NCI-H1694 (cell line): ENCODE measurements around the gene ARHGAP45.

Source experiments
- DNase-seq: peaks from one replicate; lab custom pipeline; 2025; lab: John Stamatoyannopoulos, UW

The ARHGAP45 gene

DNA sequence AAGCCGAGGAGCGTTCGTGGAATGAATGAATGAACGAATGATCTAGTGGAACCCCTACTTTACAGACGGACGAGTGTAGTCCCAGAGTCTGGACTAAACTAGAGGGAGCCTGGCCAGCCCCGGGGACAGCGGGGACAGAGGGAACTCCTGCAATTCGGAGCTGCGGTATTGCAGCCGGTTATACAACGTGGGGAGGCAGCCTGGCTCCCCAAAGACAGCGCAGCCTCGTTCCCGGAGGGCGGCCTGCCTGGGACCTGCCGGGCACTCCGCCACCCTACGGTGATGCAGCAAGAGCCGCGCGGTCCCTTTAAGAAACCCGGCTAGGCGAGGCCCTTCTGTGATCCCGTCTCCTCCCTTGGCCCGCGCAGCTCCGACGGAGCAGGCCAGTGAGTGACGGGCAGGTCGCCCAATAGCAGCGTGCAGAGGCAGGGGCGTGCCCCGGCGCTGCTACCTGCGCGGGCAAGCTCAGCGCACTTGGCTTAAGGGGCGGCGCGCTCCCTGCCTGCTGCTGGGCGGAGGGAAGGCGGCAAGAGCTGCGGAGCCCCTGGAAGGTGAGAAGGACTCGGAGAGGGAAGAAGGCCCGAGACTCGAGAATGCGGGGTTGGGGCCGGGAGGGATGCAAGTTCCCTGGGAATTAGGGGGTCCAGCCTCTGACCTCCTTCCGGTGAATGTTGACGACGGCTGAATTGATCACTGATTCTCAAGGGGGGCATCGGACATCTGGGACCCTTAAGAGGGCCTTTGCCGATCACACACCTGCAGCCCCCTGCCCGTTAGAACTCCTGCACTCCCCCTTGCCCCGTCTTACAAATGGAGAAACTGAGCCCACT is 27.1 kb upstream of the ARHGAP45 start, which contains the start of gene ABCA7:
ABCA7 (plus strand) TSS at position 462 of the 830 bp plus-strand sequence. CDS start 1,255 bp downstream, outside the sequence.
- DNase-seq, result peak; percentile 91

DNA sequence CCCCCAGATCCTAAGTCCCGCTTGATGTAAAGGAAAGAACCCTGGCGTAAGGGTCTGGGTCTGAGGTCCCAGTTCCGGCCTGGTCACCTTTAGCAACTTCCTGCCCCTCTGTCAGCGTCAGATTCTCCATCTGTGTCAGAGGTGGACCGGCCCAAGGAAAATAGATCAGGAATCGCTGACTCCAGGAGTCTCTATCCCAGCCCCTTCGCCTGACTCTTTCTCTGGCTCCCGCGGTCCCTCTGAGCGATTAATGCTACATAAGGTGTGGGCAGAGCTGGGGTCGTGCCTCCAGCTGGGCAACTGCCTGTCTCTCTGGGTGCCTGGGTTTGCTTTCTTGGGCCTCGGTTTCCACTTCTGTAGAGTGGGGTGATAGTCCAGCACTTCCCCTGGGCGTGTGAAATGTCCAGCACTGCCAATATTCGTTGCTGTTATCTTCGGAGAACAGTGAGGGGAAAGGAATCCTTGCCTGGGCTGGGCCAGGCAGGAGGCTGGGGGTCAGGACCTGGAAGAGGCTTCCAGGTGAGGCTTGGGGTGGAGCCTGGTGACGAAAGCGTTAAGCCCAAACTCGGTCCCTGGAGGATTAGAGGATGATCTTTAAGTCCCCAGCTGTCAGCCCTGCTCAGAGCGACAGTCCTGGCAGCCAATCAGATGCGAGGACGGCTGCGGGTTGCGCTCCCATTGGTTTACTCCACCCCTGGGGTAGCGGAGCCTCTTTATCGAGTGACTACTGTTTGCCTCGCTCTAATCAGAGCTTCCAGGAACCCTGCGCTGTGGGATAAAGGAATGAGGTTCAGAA is 26.3 kb upstream of the ARHGAP45 start:
- peak; percentile 94 for DNase-seq

DNA sequence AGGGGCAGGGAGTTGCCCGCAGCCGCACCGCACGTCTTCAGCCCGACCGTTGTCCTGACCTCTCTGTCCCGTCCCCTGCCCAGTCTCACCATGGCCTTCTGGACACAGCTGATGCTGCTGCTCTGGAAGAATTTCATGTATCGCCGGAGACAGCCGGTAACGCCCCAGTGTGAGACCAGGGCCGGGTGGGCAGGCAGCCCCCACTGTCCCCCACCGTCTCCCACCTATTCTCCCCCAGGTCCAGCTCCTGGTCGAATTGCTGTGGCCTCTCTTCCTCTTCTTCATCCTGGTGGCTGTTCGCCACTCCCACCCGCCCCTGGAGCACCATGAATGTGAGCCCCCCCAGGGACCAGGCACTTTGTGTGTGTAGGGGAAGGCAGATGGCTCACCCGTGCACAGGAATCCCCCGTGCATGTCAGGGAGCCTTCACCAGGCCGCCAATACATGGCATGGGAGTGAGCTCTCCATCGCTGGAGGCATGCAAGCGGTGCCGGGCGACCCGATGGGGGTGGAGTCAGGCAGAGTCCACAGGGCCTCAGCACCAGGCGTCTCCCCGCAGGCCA is 25.6 kb upstream of the ARHGAP45 start:
- no peak for DNase-seq

DNA sequence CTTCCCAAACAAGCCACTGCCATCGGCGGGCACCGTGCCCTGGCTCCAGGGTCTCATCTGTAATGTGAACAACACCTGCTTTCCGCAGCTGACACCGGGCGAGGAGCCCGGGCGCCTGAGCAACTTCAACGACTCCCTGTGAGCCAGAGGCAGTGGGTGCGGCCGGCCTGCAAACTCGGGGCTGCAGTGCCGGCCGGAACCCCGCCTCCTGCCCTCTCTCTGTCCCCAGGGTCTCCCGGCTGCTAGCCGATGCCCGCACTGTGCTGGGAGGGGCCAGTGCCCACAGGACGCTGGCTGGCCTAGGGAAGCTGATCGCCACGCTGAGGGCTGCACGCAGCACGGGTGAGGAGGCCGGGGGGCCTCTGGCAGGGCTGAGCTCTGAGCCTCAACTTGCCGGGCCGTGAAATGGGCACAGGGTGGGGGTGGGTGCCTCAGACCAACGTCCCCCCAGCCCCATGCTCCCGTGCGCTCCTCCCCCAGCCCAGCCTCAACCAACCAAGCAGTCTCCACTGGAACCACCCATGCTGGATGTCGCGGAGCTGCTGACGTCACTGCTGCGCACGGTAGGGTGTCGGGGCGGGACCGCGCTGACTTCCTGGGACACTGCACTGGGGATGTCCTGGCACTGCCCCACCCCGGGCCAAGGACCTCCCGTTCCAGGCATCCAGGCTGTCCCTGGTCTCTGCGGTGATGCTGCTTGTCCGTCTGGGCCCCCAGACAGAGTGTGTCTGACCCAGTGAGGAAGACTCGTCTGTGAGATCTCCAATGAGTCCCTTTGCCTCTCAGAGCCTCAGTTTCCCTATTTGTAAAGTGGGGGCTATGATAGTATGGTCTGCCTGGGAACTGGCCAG is 24.9 kb upstream of the ARHGAP45 start:
- DNase-seq, result peak; percentile 41

DNA sequence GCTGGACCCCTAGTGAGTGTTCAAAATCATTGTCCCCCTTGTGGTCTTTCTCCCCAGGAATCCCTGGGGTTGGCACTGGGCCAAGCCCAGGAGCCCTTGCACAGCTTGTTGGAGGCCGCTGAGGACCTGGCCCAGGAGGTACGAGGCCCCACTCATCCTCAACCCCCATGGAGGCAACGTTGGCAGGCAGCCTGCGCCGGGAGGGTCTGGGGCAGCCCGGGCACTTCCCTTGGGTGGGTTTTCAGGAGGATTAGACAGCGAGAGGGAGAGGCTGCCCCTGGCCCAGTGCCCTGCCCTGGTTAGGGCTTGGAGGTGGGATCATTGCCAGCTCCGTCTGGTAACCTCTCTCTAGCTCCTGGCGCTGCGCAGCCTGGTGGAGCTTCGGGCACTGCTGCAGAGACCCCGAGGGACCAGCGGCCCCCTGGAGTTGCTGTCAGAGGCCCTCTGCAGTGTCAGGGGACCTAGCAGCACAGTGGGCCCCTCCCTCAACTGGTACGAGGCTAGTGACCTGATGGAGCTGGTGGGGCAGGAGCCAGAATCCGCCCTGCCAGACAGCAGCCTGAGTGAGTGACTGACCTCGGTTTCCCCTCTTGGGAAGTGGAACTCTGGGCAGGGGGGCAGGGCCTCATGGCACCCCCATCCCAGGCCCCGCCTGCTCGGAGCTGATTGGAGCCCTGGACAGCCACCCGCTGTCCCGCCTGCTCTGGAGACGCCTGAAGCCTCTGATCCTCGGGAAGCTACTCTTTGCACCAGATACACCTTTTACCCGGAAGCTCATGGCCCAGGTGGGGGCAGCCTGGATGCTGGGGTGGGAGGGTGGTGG is 24.1 kb upstream of the ARHGAP45 start:
- peak; percentile 75 for DNase-seq

- DNase-seq, result no peak
These were observed 21.7 kb upstream of the ARHGAP45 start for GRCh38 chr19:1045247-1045603.

- no peak for DNase-seq
These were observed 20.8 kb upstream of the ARHGAP45 start for GRCh38 chr19:1046117-1046626.

DNA sequence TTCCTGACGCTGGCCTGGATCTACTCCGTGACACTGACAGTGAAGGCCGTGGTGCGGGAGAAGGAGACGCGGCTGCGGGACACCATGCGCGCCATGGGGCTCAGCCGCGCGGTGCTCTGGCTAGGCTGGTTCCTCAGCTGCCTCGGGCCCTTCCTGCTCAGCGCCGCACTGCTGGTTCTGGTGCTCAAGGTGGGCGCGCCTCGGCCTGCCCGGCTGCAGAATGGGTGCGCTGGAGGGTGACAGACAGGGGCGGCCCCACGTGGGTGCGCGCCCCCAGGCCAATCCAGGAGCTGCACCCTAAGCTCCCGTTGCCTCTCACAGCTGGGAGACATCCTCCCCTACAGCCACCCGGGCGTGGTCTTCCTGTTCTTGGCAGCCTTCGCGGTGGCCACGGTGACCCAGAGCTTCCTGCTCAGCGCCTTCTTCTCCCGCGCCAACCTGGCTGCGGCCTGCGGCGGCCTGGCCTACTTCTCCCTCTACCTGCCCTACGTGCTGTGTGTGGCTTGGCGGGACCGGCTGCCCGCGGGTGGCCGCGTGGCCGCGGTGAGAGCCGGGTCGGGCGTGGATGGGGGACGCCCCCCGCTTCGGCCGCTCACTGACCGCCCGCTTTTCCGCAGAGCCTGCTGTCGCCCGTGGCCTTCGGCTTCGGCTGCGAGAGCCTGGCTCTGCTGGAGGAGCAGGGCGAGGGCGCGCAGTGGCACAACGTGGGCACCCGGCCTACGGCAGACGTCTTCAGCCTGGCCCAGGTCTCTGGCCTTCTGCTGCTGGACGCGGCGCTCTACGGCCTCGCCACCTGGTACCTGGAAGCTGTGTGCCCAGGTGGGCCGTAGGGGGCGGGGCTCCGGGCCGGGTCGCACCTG is 19.9 kb upstream of the ARHGAP45 start:
- no peak for DNase-seq

- no peak for DNase-seq
These were observed 19.2 kb upstream of the ARHGAP45 start for GRCh38 chr19:1047696-1048147.

GRCh38 chr19:1049106-1049505 is 17.9 kb upstream of the ARHGAP45 start:
- DNase-seq, result no peak

DNA sequence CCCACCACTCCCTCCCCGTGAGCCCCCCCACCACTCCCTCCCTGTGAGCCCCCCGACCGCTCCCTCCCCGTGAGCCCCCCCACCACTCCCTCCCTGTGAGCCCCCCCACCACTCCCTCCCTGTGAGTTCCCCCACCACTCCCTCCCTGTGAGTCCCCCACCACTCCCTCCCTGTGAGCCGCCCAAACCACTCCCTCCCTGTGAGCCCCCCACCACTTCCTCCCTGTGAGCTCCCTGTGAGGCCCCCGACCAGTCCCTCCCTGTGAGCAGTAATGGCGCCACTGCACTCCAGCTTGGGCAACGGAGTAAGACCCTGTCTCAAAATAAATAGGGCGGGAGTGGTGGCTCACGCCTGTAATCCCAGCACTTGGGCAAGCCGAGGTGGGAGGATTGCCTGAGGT is 17.2 kb upstream of the ARHGAP45 start:
- no peak for DNase-seq

GRCh38 chr19:1050989-1051788 is 15.8 kb upstream of the ARHGAP45 start:
- no peak for DNase-seq

DNA sequence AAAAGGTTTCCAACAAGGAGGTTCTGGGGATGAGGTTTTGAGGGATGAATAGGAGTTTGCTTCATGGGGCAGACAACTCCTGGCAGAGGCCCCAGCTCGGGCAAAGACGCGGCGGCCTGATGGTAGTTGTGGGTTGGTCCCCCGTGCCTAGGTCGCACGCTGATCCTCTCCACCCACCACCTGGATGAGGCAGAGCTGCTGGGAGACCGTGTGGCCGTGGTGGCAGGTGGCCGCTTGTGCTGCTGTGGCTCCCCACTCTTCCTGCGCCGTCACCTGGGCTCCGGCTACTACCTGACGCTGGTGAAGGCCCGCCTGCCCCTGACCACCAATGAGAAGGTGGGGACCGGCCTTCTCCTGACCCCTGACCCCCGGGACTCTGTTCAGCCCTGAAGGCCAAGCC is 15.2 kb upstream of the ARHGAP45 start:
- DNase-seq, result no peak

DNA sequence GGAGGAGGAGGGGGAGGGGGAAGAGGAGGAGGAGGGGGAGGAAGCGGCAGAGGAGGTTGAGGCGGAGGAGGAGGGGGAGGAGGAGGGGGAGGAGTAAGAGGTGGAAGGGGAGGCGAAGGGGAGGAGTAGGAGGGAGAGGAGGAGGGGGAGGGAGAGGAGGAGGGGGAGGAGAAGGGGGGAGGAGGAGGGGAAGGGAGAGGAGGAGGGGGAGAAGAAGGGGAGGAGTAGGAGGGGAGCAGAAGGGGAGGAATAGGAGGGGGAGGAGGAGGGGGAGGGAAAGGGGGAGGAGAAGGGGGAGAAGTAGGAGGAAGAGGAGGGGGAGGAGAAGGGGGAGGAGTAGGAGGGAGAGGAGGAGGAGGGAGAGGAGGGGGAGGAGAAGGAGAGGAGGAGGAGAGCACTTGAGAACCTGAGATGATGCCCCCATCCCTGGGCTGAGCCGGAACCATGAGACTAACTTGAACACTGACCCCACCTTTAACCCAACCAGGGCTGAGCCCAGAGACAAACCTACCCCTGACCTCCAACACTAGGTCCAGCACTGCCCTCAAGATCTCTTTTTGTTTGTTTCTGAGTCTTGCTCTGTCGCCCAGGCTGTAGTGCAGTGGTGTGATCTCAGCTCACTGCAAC is 14.5 kb upstream of the ARHGAP45 start:
- DNase-seq, result no peak

DNA sequence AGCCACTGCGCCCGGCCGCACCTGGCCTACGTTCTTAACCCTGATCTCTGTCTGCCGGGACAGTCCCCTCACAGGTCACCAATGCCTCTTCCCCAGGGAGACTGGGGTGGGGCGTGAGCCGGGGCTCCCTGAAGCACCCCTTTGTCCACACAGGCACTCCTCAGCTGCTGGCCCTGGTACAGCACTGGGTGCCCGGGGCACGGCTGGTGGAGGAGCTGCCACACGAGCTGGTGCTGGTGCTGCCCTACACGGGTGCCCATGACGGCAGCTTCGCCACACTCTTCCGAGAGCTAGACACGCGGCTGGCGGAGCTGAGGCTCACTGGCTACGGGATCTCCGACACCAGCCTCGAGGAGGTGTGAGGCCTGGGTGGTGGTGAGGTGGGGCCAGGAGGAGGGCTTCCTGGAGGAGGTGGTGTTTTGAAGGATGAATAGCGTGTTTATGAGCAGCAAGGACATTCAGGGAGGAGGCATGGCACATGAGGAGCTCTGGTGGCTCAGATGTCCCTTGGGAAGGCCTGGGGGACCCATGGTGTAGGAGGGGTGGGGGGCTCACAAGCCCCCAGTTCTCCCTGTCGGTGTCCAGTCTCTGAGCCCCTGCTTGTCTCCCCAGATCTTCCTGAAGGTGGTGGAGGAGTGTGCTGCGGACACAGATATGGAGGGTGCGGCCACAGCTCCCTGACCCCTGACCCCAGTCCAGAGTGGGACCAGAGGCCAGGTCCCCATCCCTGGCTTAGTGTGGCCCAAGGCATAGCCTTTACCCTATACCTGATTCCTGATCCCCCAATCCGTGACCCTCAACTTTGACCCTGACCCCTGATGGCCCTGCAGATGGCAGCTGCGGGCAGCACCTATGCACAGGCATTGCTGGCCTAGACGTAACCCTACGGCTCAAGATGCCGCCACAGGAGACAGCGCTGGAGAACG is 13.5 kb upstream of the ARHGAP45 start:
- no peak for DNase-seq

DNA sequence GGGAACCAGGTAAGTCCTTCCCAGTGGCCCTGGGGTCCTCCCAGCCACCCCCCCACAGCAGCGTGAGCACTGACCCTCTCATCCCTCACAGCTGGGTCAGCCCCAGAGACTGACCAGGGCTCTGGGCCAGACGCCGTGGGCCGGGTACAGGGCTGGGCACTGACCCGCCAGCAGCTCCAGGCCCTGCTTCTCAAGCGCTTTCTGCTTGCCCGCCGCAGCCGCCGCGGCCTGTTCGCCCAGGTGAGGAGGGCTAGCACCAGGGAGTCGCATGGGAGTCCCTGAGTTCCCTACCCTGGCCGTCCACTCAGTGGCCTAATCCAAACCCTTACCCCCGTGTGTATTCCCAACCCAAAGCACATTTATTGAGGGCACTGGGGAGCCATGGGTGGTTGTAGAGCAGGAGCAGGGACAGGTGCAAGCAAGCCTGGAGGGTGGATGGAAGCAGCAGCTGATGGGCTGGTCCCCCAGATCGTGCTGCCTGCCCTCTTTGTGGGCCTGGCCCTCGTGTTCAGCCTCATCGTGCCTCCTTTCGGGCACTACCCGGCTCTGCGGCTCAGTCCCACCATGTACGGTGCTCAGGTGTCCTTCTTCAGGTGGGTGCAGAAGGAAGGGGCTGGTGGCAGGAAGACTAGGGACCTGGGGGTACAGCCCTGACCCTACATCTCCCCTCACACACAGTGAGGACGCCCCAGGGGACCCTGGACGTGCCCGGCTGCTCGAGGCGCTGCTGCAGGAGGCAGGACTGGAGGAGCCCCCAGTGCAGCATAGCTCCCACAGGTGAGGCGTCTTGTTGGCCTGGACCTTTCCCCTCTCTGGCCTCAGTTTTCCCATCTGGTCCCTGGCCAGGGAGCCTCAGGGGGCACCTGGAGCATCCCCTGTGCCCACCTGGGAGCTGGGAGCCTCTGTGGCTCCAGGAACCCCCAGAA is 12.6 kb upstream of the ARHGAP45 start:
- no peak for DNase-seq
